Measurements from ENCODE around the gene MAP4K4. TPM values are rescaled to one million over a fixed set of nuclear protein-coding genes. Genes with fewer than 3 reads are reported as not detected.

MAP4K4 gene
- total and polyA plus RNA-seq, 2 of the 4 experiments (the other 2 are of a cell fraction) = 89.4 to 124 TPM

DNA sequence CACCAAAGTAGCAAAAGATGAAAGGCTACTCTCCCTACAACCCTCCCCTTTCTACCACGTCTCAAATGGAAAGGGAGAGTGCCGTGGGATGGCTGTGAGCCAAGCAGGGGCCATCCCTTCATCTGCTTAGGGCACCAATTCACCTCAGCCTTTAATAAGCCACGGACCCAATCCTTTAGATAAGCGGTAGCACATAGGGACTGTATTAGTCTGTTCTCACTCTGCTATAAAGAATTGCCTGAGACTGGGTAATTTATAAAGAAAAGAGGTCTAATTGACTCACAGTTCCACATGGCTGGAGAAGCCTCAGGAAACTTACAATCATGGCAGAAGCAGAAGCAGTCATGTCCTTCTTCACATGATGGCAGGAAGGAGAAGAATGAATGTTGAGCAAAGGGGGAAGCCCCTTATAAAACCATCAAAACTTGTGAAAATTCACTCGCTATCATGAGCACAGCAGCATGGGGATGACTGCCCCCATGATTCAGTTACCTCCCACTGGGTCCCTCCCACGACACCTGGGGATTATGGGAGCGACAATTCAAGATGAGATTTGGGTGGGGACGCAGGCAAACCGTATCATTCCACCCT, 208.3 kb downstream of the MAP4K4 start:
- no peak overlapping the region for H3K14ac ChIP-seq (replicated peaks; ENCODE audit: low read depth, low read length)
- ATAC-seq (ENCODE audit: low read depth) (no peak), DNase-seq (no peak)
- H2BK120ac ChIP-seq (ENCODE audit: low read depth, low read length) = no peak overlapping the region
- H3K9me1 ChIP-seq (ENCODE audit: insufficient read depth, low read length) = no peaks in the 10 kb centered on the region
- no peaks in the 10 kb centered on the region for H3K36me3 ChIP-seq (ENCODE audit: control insufficient read depth, insufficient read depth, low read length)
- no peak overlapping the region for H4K8ac ChIP-seq (ENCODE audit: low read depth in 2 of 2, low read length in 2 of 2)
- H3K4me1 ChIP-seq (ENCODE audit: control insufficient read depth, insufficient read depth, low read length) = peaks cover 1% of the 10 kb centered on the region; the same call in 1 of the 2 replicates
- H4K20me1 ChIP-seq (ENCODE audit: insufficient read depth, low read length) = no peaks in the 10 kb centered on the region
- 100% methylated on average over 5 of the region's 9 CpGs; no CpG with 5 or more reads in 1 of the 2 experiments for WGBS, 2 experiments (ENCODE audit: extremely low coverage in 2 of 2, insufficient read length in 1 of 2)
- no peak overlapping the region for H4K5ac ChIP-seq (ENCODE audit: low read depth, low read length)
- H3K4ac ChIP-seq (ENCODE audit: low read depth, low read length) = no peak overlapping the region
- H3K4me2 ChIP-seq (ENCODE audit: low read depth, low read length) = no peak overlapping the region
- CTCF ChIA-PET = no interaction called here
- POLR2A ChIA-PET (ENCODE audit: unreplicated experiment) = no interaction called here
- no peak overlapping the region for H2AFZ ChIP-seq (replicated peaks; ENCODE audit: low read length, poor library complexity)
- intact Hi-C loops (cut with micrococcal nuclease) = no loop called here
- no peak overlapping the region for H2BK5ac ChIP-seq (ENCODE audit: low read depth, low read length, poor library complexity, severe bottlenecking)
- BruUV-seq (replicated peaks) = no TSS peak
- dilution Hi-C loops (cut with HindIII; ENCODE audit: low sequenced_read_pairs, unreplicated experiment) = no loop called here
- H2BK15ac ChIP-seq (ENCODE audit: low read depth, low read length) = no peak overlapping the region
- H2AK5ac ChIP-seq (ENCODE audit: low read depth, low read length) = no peak overlapping the region
- H3K9me3 ChIP-seq (ENCODE audit: control insufficient read depth, insufficient read depth, low read length) = peaks cover 14% of the 10 kb centered on the region
- H3K27ac ChIP-seq (ENCODE audit: insufficient read depth, low read length) = no peak overlapping the region
- no peak overlapping the region for H3K23ac ChIP-seq (ENCODE audit: low read depth, low read length)
- H3K56ac ChIP-seq (ENCODE audit: extremely low read depth, insufficient read depth, low read length) = no peak overlapping the region
- H3K18ac ChIP-seq (ENCODE audit: low read depth, low read length) = no peak overlapping the region
- in situ Hi-C loops (cut with MboI; ENCODE audit: low sequenced_read_pairs) = no loop called here
- H3K9ac ChIP-seq (ENCODE audit: low read depth, low read length) = no peak overlapping the region
- H3K79me1 ChIP-seq (ENCODE audit: low read depth in 1 of 2, low read length in 2 of 2) = no peaks in the 10 kb centered on the region
- no peak overlapping the region for H4K91ac ChIP-seq (ENCODE audit: insufficient read depth, low read depth, low read length)
- H2AK9ac ChIP-seq (replicated peaks; ENCODE audit: low read depth, low read length, poor library complexity) = no peak overlapping the region
- H3K4me3 ChIP-seq (ENCODE audit: insufficient read depth, low read depth, low read length) = no peak overlapping the region
- H3K27me3 ChIP-seq (ENCODE audit: control insufficient read depth, insufficient read depth, low read length) = no peaks in the 10 kb centered on the region
- H2BK20ac ChIP-seq (ENCODE audit: low read depth, low read length) = no peak overlapping the region
- TF ChIP-seq, protein P1, sequence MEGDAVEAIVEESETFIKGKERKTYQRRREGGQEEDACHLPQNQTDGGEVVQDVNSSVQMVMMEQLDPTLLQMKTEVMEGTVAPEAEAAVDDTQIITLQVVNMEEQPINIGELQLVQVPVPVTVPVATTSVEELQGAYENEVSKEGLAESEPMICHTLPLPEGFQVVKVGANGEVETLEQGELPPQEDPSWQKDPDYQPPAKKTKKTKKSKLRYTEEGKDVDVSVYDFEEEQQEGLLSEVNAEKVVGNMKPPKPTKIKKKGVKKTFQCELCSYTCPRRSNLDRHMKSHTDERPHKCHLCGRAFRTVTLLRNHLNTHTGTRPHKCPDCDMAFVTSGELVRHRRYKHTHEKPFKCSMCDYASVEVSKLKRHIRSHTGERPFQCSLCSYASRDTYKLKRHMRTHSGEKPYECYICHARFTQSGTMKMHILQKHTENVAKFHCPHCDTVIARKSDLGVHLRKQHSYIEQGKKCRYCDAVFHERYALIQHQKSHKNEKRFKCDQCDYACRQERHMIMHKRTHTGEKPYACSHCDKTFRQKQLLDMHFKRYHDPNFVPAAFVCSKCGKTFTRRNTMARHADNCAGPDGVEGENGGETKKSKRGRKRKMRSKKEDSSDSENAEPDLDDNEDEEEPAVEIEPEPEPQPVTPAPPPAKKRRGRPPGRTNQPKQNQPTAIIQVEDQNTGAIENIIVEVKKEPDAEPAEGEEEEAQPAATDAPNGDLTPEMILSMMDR (conservative IDR thresholded peaks at IDR 0.05; ENCODE audit: low read depth, low read length) = no peak
- no peak for TF ChIP-seq NFE2L2 (IDR thresholded peaks at IDR 0.05; ENCODE audit: low read depth, low read length)
